ENCODE results near the gene TRIO. TPM values are rescaled to one million over a fixed set of nuclear protein-coding genes. Genes with fewer than 3 reads are reported as not detected.

The TRIO gene
- total and polyA plus RNA-seq, 10 of the 15 experiments (the other 5 are each of a cell fraction or from before 2014, with no cell fraction given): 5.1 to 96.4 (median 44.6) TPM

GRCh38 chr5:14226149-14226548 lies 83.0 kb downstream of the TRIO start (continued):
- TF ChIP-seq ZBED1 (IDR thresholded peaks at IDR 0.05; ENCODE audit: borderline replicate concordance): no peak
- TF ChIP-seq, protein P1, sequence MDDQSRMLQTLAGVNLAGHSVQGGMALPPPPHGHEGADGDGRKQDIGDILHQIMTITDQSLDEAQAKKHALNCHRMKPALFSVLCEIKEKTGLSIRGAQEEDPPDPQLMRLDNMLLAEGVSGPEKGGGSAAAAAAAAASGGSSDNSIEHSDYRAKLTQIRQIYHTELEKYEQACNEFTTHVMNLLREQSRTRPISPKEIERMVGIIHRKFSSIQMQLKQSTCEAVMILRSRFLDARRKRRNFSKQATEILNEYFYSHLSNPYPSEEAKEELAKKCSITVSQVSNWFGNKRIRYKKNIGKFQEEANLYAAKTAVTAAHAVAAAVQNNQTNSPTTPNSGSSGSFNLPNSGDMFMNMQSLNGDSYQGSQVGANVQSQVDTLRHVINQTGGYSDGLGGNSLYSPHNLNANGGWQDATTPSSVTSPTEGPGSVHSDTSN (IDR thresholded peaks at IDR 0.05; ENCODE audit: insufficient replicate concordance, low read depth, low read length): no peak
- no peak for TF ChIP-seq ATF7 (IDR thresholded peaks at IDR 0.05; ENCODE audit: low read depth)

- no TSS peak for BruUV-seq (replicated peaks)
Observed at GRCh38 chr5:14226554-14226953, 83.4 kb downstream of the TRIO start.

More at GRCh38 chr5:14226554-14226953, 83.4 kb downstream of the TRIO start:
- Histone ChIP-seq H3K27ac (ENCODE audit: control insufficient read depth, insufficient read depth) (no peak overlapping the region), H3K9ac (ENCODE audit: control insufficient read depth, insufficient read depth, low read length) (no peak overlapping the region), H3K9me3 (replicated peaks; ENCODE audit: control insufficient read depth, insufficient read depth, low read length) (no peaks in the 10 kb centered on the region), H2AFZ (ENCODE audit: control insufficient read depth, low read depth, low read length) (no peak overlapping the region), H3K27me3 (replicated peaks in 1 of 2; ENCODE audit: control insufficient read depth in 2 of 2, insufficient read depth in 2 of 2, low read length in 1 of 2) (no peaks in the 10 kb centered on the region), H4K20me1 (ENCODE audit: control insufficient read depth, insufficient read depth) (no peaks in the 10 kb centered on the region; the same call in 1 of the 2 replicates), H3K36me3 (ENCODE audit: control insufficient read depth in 2 of 2, insufficient read depth in 2 of 2, low read length in 1 of 2) (peaks cover 0 to 1% of the 10 kb centered on the region in 2 experiments; a peak in 3 of 4 replicates), H3K4me2 (ENCODE audit: control insufficient read depth, insufficient read depth) (no peak overlapping the region), H3K4me1 (ENCODE audit: control insufficient read depth, insufficient read depth, low read length) (peaks cover 18% of the 10 kb centered on the region), H3K4me3 (no peak overlapping the region), H3K79me2 (ENCODE audit: control insufficient read depth, insufficient read depth, low read length) (peaks cover 60% of the 10 kb centered on the region)
- SMC1A ChIA-PET (ENCODE audit: uncharacterized antibody, unreplicated experiment): interaction anchor here (0.7 to 4.6 kb wide), 10 partner anchors 9 to 64 kb away, joined by 3 to 23 read pairs (median 6); no protein-coding TSS in a partner anchor
- ATAC-seq: no peak
- no peak for DNase-seq (ENCODE audit: low read depth, low spot score)
- in situ Hi-C loops (cut with MboI): no loop called here
- POLR2A ChIA-PET: interaction anchor here (0.6 to 2.2 kb wide), 4 partner anchors 16 to 44 kb away, joined by 3 to 12 read pairs (median 3); no protein-coding TSS in a partner anchor
- FAIRE-seq: no peak
- CTCF ChIA-PET: interaction anchor here (0.8 to 1.0 kb wide), 2 partner anchors 9 to 13 kb away, joined by 3 to 4 read pairs; no protein-coding TSS in a partner anchor
- intact Hi-C loops (cut with micrococcal nuclease; ENCODE audit: unreplicated experiment): no loop called here
- WGBS (ENCODE audit: insufficient coverage, insufficient replicate concordance, low lambda C conversion rate, missing lambda C conversion rate): 98% methylated on average over 6 of the region's 6 CpGs
- TF ChIP-seq ZNF217 (IDR thresholded peaks at IDR 0.05): no peak
- TF ChIP-seq YY1 (IDR thresholded peaks at IDR 0.05; ENCODE audit: low read depth, low read length): no peak
- TF ChIP-seq, protein P2, sequence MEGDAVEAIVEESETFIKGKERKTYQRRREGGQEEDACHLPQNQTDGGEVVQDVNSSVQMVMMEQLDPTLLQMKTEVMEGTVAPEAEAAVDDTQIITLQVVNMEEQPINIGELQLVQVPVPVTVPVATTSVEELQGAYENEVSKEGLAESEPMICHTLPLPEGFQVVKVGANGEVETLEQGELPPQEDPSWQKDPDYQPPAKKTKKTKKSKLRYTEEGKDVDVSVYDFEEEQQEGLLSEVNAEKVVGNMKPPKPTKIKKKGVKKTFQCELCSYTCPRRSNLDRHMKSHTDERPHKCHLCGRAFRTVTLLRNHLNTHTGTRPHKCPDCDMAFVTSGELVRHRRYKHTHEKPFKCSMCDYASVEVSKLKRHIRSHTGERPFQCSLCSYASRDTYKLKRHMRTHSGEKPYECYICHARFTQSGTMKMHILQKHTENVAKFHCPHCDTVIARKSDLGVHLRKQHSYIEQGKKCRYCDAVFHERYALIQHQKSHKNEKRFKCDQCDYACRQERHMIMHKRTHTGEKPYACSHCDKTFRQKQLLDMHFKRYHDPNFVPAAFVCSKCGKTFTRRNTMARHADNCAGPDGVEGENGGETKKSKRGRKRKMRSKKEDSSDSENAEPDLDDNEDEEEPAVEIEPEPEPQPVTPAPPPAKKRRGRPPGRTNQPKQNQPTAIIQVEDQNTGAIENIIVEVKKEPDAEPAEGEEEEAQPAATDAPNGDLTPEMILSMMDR (IDR thresholded peaks at IDR 0.05 in 2 of 3, conservative IDR thresholded peaks at IDR 0.05 in 1 of 3; ENCODE audit: control insufficient read depth in 2 of 3, extremely low read depth in 1 of 3, insufficient read depth in 1 of 3, low read depth in 3 of 3, low read length in 3 of 3): no peak
- TF ChIP-seq CHD4 (IDR thresholded peaks at IDR 0.05): no peak
- TF ChIP-seq SMARCA5 (IDR thresholded peaks at IDR 0.05): no peak
- TF ChIP-seq PML (IDR thresholded peaks at IDR 0.05; ENCODE audit: low read length): no peak
- TF ChIP-seq RBBP5 (conservative IDR thresholded peaks at IDR 0.05): no peak
- no peak for TF ChIP-seq ZNF622 (IDR thresholded peaks at IDR 0.05)
- TF ChIP-seq ETV6 (conservative IDR thresholded peaks at IDR 0.05 in 1 of 2, IDR thresholded peaks at IDR 0.05 in 1 of 2; ENCODE audit: borderline replicate concordance in 1 of 2, low read depth in 1 of 2): no peak
- RAD21 ChIA-PET (ENCODE audit: unreplicated experiment): interaction anchor here (1.2 kb wide), 1 partner anchor 23 kb away, joined by 3 read pairs; no protein-coding TSS in a partner anchor
